Vagina (tissue), 2 donors: Measurements from ENCODE around the gene PRDM1. TPM values are rescaled to one million over a fixed set of nuclear protein-coding genes. Genes with fewer than 3 reads are reported as not detected.

Experiments
- DNase-seq, 2 donors: peaks; one replicate each; pipeline ENCODE4 v3.0.0-alpha.2; 2017; ENCODE audit errors: extremely low spot score in 2 of 2
- H3K27ac ChIP-seq: fragments of 200-600 bp; sonication (generic); one replicate; pipeline ENCODE4 v1.5.1; 2019
- H3K27me3 ChIP-seq: fragments of 200-600 bp; sonication (generic); one replicate; pipeline ENCODE4 v1.5.1; 2019
- H3K36me3 ChIP-seq, 2 donors: fragments of 200-600 bp; sonication (generic); one replicate each; pipeline ENCODE4 v1.5.1; 2017 to 2019
- H3K4me1 ChIP-seq: fragments of 200-600 bp; sonication (generic); one replicate; pipeline ENCODE4 v1.5.1; 2019
- H3K4me3 ChIP-seq, 2 donors: fragments of 200-600 bp; sonication (generic); 1 replicate in 1 of 2; 2 replicates in 1 of 2; pipeline ENCODE4 v1.5.1; 2016 to 2019
- H3K9me3 ChIP-seq: fragments of 200-600 bp; sonication (generic); one replicate; pipeline ENCODE4 v1.5.1; 2019
- POLR2A ChIP-seq, 2 donors: fragments of 450-650 bp; IDR thresholded peaks; one replicate each; pipeline ENCODE4 v1.6.1; 2017; ENCODE audit warnings: antibody characterized with exemption in 2 of 2, mild to moderate bottlenecking in 2 of 2, moderate library complexity in 2 of 2
- POLR2AphosphoS5 ChIP-seq, 2 donors: sonication (generic); formaldehyde crosslinking; IDR thresholded peaks; one replicate each; pipeline ENCODE4 v1.9.0; 2017; ENCODE audit warnings: antibody characterized with exemption in 2 of 2, mild to moderate bottlenecking in 2 of 2, low read depth in 1 of 2; ENCODE audit not compliant: insufficient read depth in 1 of 2
- intact Hi-C: fragments of 100-400 bp; cut with DNase I; formaldehyde crosslinking; loops from one replicate; pipeline ENCODE4 v1.15.1; 2023
- total RNA-seq: library from RNA; depleted of rRNA; stranded (reverse); fragments of >200 nt; gene quantifications from one replicate; pipeline ENCODE4 v1.2.3, GENCODE V29; 2016
- TF ChIP-seq, protein P1 (sequence below), 3 experiments: fragments of 450-650 bp in 2 of 3; fragments of 200-600 bp in 1 of 3; sonication (generic) in 1 of 3; IDR thresholded peaks; one replicate each; pipeline ENCODE4 v1.5.1; 2017 to 2019; ENCODE audit warnings: antibody characterized with exemption in 3 of 3, mild to moderate bottlenecking in 2 of 3, moderate library complexity in 2 of 3

PRDM1 gene
- total RNA-seq, 1 donor from 2014 or later: 27.0 TPM

DNA sequence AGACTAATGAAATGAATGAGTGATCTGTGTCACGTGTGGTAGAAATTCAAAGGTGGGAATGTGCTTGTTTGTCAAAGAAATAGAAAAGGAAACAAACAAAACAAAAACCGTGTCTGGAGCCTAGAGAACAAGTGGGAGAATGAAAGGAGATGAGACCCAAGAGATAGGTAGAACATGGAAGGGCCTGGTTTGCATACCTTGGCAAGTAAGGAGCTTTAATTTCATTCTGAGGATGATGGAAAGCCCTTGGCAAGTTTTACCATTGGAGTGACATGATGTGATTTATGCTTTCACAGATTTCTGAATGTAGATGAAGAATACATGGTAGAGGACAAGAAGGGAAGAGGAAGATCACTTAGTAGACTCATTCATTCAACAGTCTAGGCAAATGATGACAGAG lies 26.8 kb upstream of the PRDM1 start:
- no peak for DNase-seq
- no peaks in the 10 kb centered on the region for H3K9me3 ChIP-seq
- no peaks in the 10 kb centered on the region for H3K27me3 ChIP-seq
- TF ChIP-seq, protein P1, sequence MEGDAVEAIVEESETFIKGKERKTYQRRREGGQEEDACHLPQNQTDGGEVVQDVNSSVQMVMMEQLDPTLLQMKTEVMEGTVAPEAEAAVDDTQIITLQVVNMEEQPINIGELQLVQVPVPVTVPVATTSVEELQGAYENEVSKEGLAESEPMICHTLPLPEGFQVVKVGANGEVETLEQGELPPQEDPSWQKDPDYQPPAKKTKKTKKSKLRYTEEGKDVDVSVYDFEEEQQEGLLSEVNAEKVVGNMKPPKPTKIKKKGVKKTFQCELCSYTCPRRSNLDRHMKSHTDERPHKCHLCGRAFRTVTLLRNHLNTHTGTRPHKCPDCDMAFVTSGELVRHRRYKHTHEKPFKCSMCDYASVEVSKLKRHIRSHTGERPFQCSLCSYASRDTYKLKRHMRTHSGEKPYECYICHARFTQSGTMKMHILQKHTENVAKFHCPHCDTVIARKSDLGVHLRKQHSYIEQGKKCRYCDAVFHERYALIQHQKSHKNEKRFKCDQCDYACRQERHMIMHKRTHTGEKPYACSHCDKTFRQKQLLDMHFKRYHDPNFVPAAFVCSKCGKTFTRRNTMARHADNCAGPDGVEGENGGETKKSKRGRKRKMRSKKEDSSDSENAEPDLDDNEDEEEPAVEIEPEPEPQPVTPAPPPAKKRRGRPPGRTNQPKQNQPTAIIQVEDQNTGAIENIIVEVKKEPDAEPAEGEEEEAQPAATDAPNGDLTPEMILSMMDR (IDR thresholded peaks at IDR 0.05): no peak
- no peak for TF ChIP-seq POLR2A (IDR thresholded peaks at IDR 0.05)
- no peak for TF ChIP-seq POLR2AphosphoS5 (IDR thresholded peaks at IDR 0.05; ENCODE audit: insufficient read depth in 1 of 2, low read depth in 1 of 2)
- peaks cover 8% of the 10 kb centered on the region for H3K4me1 ChIP-seq
- intact Hi-C loops: no loop called here
- no peaks in the 10 kb centered on the region for H3K36me3 ChIP-seq
- H3K4me3 ChIP-seq: no peak overlapping the region
- no peak overlapping the region for H3K27ac ChIP-seq

DNA sequence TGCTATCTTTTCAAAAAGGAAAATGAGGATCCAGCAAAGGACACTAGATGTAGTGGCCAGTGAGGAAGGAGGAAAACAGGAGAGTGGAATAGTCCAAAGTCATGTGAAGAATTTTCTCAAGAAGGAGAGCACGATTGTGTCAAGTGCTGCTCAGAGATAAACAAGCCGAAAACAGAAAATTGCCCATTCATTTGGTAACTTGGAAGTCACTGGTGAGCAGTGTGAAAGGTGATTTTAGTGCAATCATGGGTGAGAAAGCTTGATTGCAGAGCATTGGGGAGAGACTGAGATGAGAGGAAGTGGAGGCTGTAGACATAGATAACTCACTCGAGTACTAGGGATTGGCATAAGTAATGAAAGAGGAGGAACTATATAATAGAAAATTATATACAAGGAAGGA lies 26.0 kb upstream of the PRDM1 start:
- TF ChIP-seq POLR2A (IDR thresholded peaks at IDR 0.05) (no peak), POLR2AphosphoS5 (IDR thresholded peaks at IDR 0.05; ENCODE audit: insufficient read depth in 1 of 2, low read depth in 1 of 2) (no peak)
- TF ChIP-seq, protein P1 (IDR thresholded peaks at IDR 0.05): no peak
- Histone ChIP-seq H3K27ac (no peak overlapping the region), H3K36me3 (no peaks in the 10 kb centered on the region), H3K9me3 (no peaks in the 10 kb centered on the region), H3K4me3 (no peak overlapping the region), H3K27me3 (no peaks in the 10 kb centered on the region), H3K4me1 (peaks cover 8% of the 10 kb centered on the region)
- DNase-seq: no peak
- intact Hi-C loops: no loop called here

DNA sequence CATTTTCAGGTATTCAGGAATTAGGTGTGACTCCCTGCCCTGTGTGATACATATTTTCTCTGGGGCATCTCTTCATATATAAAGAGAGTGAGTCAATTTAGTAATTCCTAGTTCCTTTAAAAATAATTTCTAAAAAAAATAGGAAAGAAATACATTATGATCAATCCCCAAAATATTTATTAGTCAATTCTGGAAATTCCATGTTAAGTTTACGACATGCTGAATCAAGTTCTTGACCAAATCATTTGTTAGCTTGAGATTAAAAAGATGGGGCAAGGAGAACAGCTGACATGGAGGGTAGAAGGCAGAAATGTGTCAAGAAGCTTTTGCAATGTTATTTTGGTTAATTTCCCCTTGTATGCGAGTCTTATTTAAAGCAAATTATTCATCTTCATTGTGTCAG lies 22.7 kb upstream of the PRDM1 start:
- no peak overlapping the region for H3K27ac ChIP-seq
- no peaks in the 10 kb centered on the region for H3K27me3 ChIP-seq
- no peak for DNase-seq
- intact Hi-C loops: no loop called here
- no peaks in the 10 kb centered on the region for H3K9me3 ChIP-seq
- TF ChIP-seq POLR2A (IDR thresholded peaks at IDR 0.05): no peak
- TF ChIP-seq, protein P1 (IDR thresholded peaks at IDR 0.05): no peak
- no peak for TF ChIP-seq POLR2AphosphoS5 (IDR thresholded peaks at IDR 0.05; ENCODE audit: insufficient read depth in 1 of 2, low read depth in 1 of 2)
- no peaks in the 10 kb centered on the region for H3K4me1 ChIP-seq
- H3K4me3 ChIP-seq: no peak overlapping the region
- no peaks in the 10 kb centered on the region for H3K36me3 ChIP-seq

DNA sequence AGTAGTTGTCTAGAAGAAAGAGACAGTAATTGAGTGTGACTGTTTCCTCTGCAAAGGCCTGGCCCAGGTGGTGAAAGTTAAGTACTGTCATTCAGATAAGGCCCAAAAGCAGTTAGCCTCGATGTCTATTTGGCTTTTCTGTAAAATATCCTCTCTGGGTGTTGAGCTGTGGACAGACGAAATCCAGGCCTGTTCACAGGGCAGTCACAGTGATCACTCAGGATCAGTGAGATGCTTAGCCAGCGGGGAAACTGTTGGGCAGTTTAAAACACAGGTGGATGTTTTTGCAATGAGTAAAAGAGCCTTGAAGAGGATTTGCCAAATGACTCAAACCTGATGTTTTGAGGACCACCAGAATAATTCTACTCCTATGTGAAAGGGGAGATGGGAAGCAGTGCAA lies 22.0 kb upstream of the PRDM1 start:
- Histone ChIP-seq H3K9me3 (no peaks in the 10 kb centered on the region), H3K36me3 (no peaks in the 10 kb centered on the region), H3K27ac (no peak overlapping the region), H3K4me3 (no peak overlapping the region), H3K27me3 (no peaks in the 10 kb centered on the region), H3K4me1 (no peaks in the 10 kb centered on the region)
- TF ChIP-seq POLR2AphosphoS5 (IDR thresholded peaks at IDR 0.05; ENCODE audit: insufficient read depth in 1 of 2, low read depth in 1 of 2) (no peak), POLR2A (IDR thresholded peaks at IDR 0.05) (no peak)
- TF ChIP-seq, protein P1 (IDR thresholded peaks at IDR 0.05): no peak
- DNase-seq: no peak
- intact Hi-C loops: no loop called here

DNA sequence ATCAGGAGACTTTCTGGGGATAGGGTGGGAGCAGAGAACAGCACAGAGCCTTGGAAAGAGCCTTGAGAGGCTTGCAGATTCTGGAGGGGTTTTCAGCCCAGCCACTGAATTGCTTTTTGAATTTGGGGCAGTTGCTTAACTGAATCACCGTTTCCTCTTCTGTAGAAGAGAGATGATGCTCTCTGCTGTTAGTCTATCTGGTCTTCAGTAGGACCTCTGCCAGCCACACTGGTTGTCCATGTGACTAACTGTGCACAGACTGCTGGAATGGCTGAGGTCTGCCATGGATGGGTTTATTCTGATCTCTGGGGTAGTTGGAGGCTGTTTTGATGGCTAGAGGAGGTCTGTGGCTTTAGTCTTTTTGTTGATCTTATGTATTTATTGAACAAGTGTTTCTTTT lies 21.4 kb upstream of the PRDM1 start:
- TF ChIP-seq, protein P1 (IDR thresholded peaks at IDR 0.05): no peak
- no peak for TF ChIP-seq POLR2AphosphoS5 (IDR thresholded peaks at IDR 0.05; ENCODE audit: insufficient read depth in 1 of 2, low read depth in 1 of 2)
- TF ChIP-seq POLR2A (IDR thresholded peaks at IDR 0.05): no peak
- no peaks in the 10 kb centered on the region for H3K9me3 ChIP-seq
- H3K36me3 ChIP-seq: no peaks in the 10 kb centered on the region
- no peak for DNase-seq
- no peak overlapping the region for H3K27ac ChIP-seq
- peaks cover 4% of the 10 kb centered on the region for H3K4me1 ChIP-seq
- intact Hi-C loops: no loop called here
- H3K4me3 ChIP-seq: no peak overlapping the region
- no peaks in the 10 kb centered on the region for H3K27me3 ChIP-seq
